HT-29 (cell line): ENCODE results near the gene GPC4. TPM values are rescaled to one million over a fixed set of nuclear protein-coding genes. Genes with fewer than 3 reads are reported as not detected.

Source experiments
- DNase-seq: peaks from one replicate; pipeline ENCODE4 v3.0.0-alpha.2; 2015; ENCODE audit warnings: low spot score
- total RNA-seq: library from RNA; depleted of rRNA; stranded (reverse); fragments of >200 nt; shearing (Covaris generic); gene quantifications from 2 replicates; pipeline ENCODE4 v1.2.3, GENCODE V29; 2014

The GPC4 gene
- total RNA-seq, 1 experiment from 2014 or later = 1.4 TPM

DNA sequence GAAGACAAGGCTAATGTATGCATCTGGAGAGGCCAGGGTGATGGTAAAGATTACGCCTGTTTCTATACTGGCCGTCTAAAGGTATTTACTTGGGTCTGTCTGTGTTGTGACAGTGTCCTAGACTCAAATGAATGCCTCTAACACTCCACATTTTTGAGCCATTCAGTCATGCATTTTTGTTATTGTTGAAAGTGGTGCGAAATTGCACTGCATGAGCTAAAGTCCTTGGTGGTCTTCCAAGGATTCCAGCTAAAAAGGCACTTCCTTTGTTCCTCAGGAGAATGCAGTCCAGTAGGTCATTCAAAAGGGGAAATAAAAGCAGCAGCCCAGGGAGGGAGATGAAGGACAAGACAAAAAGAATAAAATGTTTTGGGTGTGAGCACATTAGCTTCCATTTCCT lies 3.0 kb downstream of the GPC4 start:
- no peak for DNase-seq

GRCh38 chrX:133410550-133410949 lies 4.7 kb downstream of the GPC4 start:
- no peak for DNase-seq

- DNase-seq = no peak
These were observed 9.6 kb downstream of the GPC4 start for GRCh38 chrX:133405498-133406185.

DNA sequence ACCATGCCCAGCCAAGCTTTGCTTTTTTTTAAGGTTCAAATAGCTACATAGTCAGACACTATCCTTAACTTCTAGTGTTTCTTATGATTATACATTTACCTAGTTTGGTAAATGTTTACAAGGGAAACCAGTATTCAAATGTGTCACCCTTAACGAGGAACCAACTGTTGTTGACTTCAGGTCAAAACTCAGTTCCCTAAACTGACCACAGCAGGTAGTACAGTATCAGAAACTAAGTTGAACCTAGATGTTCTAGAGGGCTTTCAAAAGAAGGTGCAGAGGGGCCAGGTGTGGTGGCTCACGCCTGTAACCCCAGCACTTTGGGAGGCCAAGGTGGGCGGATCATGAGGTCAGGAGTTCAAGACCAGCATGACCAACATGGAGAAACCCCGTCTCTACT lies 11.3 kb downstream of the GPC4 start:
- DNase-seq = no peak

DNA sequence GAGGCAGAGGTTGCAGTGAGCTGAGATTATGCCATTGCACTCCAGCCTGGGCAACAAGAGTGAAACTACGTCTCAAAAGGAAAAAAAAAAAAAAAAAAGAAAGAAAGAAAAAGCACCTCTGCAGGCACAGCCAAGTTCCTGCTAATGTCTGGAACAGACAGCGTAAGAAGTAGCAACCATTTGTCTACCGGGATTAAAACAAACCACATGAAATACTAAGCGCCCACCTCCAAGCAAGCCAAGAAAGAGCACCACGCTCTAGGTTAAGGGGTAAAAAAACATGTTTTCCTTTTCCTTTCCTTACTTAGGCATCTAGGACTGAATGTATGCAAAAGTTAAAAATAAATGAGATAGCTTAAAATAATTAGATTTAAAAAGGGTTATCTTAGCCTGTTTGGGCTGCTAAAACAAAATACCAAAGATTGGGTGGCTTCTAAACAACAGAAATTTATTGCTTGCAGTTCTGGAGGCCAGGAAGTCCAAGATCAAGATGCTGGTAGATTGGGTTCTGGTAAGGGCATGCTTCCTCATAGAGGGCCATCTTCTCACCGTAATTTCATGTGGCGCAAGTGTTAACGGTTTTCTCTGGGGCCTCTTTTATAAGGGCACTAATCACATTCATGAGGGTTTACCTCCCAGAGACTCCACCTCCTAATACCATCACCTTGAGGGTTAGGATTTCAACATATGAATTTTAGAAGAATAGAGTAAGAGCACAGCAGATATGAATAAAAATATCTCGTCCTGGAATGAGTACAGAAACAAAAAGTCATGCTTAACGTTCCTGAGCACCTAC lies 12.3 kb downstream of the GPC4 start:
- no peak for DNase-seq

GRCh38 chrX:133402042-133402453 lies 13.2 kb downstream of the GPC4 start:
- DNase-seq = no peak

GRCh38 chrX:133401536-133401935 lies 13.8 kb downstream of the GPC4 start:
- DNase-seq = no peak

GRCh38 chrX:133399411-133399810 lies 15.9 kb downstream of the GPC4 start:
- DNase-seq = no peak

DNA sequence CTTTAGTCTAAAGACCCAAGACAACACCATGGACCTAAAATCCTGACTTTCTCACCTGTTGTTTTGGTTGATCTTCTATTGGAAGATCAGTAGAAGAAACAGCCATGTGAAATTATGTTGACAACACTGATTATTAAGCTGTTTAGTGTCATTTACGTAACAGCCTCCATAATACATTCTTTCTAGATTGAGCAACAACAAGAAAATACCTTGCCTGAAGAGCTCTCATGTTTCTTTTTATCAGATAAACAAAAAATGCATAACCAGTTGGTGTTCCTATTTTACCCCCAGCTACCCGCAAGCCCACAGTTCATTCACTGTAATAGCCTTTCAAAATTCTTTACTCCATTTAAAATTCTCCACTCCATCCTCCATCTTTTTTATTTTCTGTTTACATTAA lies 20.5 kb downstream of the GPC4 start:
- DNase-seq = no peak

DNA sequence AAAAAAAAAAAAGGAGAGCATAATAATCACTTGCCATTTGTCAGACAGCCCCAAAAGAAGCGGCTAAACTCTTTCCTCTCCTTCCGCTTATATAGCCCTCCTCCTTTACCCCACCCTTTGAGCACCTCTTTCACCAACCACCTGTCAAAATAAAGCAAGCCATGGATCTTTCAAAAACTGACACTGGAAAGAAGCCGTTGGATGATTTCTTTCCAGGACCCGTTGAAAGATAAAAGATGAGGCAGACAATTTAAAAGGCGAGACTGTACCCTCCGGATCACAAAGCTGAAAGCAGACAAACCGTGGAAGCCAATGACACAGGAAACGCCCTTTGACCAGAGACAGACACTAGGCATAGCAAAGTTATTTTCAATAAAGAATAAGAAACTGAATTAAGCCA lies 22.6 kb downstream of the GPC4 start:
- DNase-seq = no peak

DNA sequence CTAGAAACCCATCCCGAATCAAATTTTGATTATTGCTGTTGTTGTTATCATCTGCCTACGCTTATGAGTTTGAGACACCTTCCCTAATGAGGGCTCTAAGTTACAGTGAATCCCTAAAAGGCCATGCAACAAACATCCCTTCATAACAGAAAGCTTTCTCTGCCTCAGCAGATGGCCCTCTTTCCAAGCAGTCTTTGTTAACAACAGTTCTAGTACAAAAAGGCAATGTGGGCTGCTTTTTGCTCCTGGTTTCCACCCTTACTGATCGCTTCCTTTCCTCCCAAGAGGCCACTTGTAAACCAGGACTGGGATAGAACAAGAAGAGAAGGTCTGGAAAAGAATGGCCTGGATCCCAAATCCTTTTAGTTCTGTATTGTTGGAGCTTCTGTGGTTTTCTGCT lies 24.2 kb downstream of the GPC4 start:
- DNase-seq = no peak

DNA sequence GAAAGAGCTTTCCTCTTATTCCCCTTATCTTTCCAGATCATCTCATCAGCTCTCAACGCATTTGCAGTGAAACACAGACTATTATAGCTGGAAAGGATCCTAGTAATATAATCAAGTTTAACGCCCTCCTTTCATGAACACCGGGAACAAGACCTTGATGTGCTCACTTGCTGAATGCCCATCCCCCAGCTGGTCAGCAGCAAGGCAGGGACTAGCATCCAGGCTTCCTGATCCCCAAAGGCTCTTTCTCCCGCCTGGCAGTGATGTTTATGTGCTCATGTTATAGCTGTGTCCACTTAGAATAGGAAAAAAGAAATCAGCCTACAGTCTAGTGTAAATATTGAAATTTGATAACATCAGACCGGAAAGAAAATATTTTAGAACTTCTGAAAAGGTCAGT lies 24.6 kb downstream of the GPC4 start:
- no peak for DNase-seq

GRCh38 chrX:133389975-133390374 lies 25.3 kb downstream of the GPC4 start:
- no peak for DNase-seq

GRCh38 chrX:133384454-133384853 lies 30.8 kb downstream of the GPC4 start:
- DNase-seq = no peak

- no peak for DNase-seq
These were observed 34.3 kb downstream of the GPC4 start for GRCh38 chrX:133380711-133381619.

DNA sequence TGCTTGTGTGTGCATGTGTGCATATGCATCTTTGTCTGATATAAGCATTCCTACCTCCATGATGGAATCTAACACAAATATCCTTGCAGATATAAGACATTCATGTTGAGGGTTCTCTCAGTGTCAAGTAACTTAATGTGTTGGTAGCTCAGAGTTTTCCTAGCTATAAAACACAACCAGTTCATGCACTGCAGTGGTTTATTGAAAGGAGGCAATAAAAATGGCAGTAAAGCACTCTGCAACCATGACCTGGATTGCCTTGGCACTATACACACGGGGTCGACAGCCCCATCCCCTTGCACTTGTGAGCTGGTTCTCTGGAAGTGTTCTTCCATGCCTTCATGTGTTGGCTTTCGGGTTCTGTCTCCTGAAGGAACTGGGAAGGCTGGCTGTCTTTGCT lies 38.9 kb downstream of the GPC4 start:
- no peak for DNase-seq

- no peak for DNase-seq
These were observed 39.5 kb downstream of the GPC4 start for GRCh38 chrX:133375615-133376340.

DNA sequence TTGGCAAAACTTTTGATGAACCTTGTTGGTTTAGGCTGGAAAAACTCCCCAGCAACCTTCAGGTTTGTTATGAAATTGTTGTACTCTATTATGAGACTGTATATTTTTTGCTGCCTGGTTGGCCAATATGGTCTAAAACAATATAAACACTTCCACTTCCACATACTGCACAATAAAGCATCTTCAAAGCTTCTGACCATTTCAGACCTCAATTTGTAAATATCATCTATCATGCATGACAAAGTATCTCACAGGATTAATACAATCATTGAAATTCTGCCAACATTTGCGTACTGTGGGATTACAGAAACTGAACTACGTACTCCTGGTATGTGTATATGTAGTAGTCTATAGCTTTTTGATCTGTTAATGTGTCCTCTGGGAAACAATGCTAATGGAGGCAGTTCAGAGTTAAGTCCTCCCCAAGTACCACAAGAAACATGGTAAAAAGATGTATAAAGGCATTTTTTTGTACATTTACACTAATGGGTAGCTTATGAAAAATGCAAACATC lies 40.4 kb downstream of the GPC4 start:
- DNase-seq = no peak

DNA sequence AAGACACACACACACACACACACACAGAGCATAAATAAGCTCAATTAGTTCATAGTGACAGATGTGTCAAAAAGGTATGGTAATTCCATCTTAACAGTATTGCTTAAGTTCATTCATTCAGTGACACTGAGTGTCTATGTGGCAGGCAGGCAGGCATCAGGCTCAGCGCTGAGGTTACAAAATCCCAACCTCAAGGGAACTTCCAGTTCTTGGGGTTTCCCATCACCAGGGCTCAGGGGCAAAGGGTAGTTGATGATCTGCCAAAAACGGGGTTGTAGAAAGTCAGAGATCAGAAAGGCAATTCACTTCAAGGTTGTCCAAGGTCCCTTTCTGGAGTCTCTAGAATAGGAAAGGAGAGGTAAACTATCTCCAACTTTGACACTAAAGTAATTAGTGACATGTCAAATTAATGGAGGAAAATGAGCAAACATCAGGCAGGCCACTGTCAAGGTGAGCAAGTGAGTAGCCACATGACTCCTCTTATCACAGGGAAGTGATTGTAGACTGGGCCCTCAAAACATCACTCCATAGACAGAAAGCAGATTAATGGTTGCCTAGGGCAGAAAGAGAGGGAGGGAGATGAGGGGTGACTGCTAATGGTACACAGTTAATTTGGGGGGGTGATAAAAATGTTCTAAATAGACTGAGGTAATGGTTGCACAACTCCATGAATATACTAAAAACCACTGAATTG lies 41.8 kb downstream of the GPC4 start:
- DNase-seq = no peak

DNA sequence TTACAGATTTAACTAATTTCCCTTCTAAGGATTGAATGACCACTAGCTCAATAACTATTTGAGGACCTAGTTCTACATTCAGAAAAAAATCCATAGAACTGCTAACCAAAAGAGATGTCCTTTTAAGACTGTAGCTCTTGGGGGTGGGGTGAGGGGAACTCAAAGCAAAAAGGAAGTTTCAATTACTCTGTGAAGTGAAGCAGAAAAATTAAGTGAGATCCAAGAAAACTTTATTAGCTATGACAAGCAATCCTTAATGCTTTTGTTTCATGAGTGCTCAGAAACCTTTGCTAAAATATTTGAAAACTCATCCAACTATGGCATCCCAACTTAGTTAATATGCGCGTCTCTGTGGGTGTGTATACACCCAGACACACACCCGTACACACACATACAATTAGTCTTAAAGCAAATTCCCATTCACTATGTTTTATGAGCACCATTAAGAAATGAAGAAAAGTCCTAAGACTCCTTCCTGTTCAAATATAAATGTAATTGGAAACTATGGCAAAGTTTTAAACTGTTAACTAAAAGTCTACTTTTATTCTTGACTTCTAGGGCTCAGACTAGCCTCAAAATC lies 44.5 kb downstream of the GPC4 start:
- no peak for DNase-seq
